NCI-H748 treated with DMSO at 0.1 percent for 48 hours (cell line): ENCODE results near the gene NLRP1.

Source experiments
- DNase-seq: peaks from one replicate; lab custom pipeline; 2025; lab: John Stamatoyannopoulos, UW

The NLRP1 gene

DNA sequence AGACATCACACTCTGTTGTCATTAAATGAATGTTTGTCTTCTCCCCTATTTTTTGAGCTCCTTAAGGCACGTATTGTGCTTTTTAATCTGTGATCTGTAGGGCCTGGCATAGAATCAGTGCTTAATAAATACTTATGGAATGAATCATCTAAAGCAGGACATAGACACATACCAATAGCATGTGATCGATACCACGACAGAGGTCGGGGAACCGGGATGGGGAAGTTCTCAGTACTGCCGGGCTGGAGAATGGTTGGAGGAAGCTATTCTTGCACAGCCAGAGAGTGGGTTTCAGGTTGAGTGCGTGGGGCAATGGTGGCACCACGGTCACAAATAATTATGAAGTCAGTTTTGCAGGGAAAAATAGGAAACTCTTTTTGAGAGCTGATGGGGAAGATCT, 26.8 kb downstream of the NLRP1 start:
- DNase-seq, result no peak

DNA sequence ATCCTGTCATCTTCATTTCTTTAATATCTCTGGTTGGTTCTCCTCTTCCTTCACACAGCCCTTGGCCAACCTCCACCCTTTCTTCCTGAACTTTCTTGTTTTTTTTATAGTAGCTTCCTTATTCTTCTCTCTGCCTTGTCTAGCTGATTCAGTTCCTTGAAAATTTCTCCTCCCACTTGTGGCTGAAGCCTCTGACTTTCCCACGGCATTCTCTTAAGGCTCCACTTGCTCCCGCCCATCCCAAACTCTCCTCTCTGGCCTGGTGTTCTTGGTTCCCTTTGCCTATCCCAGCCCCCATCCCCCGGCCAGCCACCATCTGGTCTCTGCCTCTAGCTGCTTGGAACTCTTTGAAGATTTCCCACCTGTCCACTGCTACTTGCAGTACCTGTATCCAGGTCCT, 29.1 kb downstream of the NLRP1 start:
- DNase-seq, result no peak

DNA sequence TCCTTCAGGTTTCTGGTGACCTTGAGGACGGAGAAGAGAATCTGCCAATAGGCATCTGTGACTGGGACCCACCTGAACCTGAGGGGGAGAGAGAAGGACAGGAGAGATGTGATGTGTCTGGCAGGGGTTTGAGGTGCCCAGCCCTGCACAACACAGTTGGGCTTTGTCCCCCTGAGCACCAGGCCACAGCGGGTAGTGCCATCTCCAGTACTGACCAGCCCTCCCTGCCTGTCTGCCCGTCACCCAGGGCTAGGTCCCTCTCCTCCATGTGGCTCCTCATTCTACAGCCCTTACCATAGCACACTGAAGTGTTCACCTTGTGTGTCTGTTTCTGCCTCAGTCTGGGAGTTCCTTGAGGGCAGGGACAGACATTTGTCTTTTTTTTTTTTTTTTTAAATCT, 30.8 kb downstream of the NLRP1 start:
- DNase-seq, result no peak

- DNase-seq, result no peak
Measured at GRCh38 chr17:5552841-5553240, 31.5 kb downstream of the NLRP1 start.

- no peak for DNase-seq
Measured at GRCh38 chr17:5545051-5545987, 39.0 kb downstream of the NLRP1 start.

GRCh38 chr17:5544115-5544514, 40.2 kb downstream of the NLRP1 start:
- no peak for DNase-seq

- no peak for DNase-seq
Measured at GRCh38 chr17:5541610-5542202, 42.6 kb downstream of the NLRP1 start.

GRCh38 chr17:5540321-5540720, 44.0 kb downstream of the NLRP1 start:
- no peak for DNase-seq

DNA sequence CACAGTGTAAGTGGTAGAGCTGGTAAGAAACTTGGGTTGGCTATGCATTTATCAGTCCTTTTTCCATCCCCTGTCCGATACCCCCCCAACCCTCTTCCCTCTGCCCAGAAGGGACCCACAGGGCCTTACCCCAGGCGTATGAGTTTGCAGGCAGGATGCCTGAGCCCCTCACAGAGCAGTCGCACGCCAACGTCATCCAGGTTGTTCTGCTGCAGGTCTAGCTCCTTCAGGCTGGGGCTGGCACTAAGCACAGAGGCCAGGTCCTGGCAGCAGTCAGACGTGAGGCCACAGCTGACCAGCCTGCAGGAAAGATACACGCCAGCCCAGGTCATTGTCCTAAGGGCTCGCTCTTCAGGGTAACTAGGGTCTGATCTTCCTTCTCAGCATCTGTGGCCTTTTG, 45.0 kb downstream of the NLRP1 start:
- DNase-seq, result no peak

- no peak for DNase-seq
Measured at GRCh38 chr17:5536866-5537650, 47.3 kb downstream of the NLRP1 start.

GRCh38 chr17:5535436-5535835, 48.9 kb downstream of the NLRP1 start:
- DNase-seq, result no peak

DNA sequence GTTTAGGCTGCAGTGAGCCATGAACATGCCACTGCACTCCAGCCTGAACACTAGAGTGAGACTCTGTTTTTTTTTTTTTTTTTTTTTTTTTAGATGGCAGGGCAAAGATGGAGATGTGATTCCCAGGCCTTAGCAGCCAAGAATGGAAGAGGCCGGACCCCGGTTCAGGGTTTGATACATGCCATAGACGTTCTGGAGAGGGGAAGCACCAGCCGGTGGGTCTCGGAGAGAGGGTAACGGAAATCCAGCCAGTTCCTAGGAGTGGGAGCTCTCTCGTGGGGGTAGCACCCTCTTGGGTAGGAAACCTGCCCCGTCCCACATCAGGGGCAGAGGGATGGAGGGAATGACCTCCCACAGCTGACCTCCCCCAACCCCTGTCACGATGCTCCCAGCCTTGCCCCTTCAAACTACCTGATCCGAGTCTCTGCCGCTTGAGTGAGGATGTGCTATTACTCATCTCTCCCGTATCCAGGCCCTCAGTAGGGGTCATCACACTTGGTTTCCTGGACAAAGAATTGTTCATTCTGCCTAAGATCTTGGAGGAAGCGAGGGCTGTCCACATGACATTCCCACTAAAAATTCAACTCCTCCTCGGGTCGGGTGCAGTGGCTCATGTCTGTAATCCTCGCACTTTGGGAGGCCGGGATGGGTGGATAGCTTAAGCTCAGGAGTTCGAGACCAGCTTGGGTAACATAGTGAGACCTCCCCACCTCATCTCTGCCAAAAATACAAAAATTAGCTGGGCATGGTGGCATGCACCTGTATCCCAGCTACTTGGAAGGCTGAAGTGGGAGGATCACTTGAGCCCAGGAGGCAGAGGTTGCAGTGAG, 50.6 kb downstream of the NLRP1 start:
- DNase-seq, result no peak

GRCh38 chr17:5532581-5532980, 51.7 kb downstream of the NLRP1 start:
- DNase-seq, result no peak

DNA sequence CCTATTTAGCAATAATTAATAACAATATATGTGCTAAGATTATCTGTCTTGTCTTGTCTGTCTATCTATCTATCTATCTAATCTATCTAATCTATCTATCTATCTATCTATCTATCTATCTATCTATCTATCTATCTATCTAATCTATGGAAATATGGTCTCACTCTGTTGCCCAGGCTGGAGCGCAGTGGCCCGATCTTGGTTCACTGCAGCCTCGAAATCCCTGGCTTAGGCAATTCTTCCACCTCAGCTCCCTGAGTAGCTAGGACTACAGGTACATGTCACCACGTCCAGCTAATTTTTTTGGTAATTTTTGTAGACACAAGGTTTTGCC, 53.3 kb downstream of the NLRP1 start:
- no peak for DNase-seq

DNA sequence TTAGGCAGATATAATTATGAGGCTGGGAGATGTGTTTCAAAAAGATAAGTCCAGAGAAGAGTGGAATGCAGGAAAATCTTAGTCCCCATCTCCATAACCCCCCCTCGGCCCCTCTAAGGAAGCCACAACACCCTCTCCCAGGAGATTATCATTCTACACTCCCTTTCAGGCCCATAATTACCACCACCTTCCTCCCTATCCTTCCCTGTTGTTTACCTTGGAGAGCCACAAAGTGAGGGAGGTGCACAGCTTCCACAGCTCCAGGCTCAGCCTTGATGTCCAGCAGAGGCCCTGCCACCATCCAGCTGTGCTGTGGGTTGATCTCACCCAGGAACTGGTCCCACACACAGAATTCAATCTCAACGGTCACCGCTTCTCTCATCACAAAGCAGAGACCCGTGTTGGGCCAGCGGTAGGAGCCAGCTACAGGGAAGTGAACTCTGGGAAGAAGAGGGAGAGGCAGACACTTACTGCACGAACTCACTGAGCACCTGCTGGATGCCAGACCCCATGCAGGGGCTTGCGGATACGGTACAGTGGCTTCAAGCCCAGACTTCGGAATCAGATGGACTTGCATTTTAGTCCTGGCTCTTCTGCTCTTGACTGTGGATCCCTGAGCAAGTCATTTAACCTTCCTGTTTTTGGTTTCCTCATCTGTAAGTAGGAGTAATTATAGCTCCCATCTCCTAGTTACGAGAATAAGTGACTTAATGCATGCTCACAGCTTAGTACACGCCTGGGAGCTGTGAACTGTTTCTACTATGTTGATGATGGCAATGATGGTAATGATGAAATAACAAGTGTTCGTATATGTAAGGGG, 53.8 kb downstream of the NLRP1 start:
- DNase-seq, result no peak

- DNase-seq, result no peak
Measured at GRCh38 chr17:5527601-5528250, 56.6 kb downstream of the NLRP1 start.

DNA sequence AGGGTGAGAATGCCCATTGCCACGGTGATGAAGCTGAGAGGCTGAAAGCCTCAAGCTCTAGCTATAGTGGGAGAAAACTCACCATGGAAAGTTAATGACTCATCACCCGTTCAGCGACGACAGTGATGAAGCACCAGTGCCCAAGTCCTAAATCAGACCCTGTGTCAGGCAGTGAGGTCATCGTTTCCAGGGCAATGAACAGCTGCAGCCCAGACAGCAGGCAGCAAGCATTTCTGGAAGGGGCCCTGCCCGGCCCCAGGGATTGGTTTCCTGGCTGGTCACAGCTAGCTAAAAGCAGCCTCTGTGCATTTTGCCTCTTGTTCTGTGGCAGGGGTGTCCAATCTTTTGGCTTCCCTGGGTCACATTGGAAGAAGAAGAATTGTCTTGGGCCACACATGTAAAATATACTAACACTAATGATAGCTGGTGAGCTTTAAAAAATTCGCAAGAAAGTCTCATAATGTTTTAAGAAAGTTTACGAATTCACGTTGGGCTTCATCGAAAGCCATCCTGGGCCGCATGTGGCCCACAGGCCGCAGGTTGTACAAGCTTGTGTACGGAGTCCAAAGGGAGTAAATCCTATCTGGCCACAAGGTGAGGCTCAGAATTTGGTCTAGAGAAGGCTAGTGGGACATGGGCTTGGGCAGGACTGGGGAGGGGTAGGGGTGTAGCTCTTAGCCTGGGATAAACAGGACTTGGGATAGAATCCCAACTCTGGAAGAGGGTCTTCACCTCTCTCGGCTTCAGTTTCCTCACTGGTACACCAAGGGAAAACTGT, 57.3 kb downstream of the NLRP1 start:
- no peak for DNase-seq

- no peak for DNase-seq
Measured at GRCh38 chr17:5523249-5523648, 61.1 kb downstream of the NLRP1 start.

DNA sequence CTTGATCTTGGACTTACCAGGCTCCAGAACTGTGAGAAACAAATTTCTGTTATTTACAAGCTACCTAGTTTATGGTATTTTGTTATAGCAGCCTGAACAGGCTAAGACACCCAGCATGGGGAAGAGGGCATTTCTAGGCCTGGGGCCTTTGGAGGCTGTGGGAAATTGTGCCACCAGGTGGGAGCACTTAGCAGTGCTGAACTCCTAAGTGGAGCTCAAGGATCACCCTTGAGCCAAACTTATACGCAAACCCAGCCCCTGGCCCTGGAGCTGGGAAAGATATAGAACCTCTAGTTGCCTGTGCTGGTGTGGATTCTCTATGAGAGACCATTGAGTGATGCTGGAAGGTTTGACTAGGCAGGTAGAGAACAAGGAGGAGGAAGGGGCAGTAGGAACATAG, 61.8 kb downstream of the NLRP1 start:
- no peak for DNase-seq
